Transverse colon (tissue), 4 donors: ENCODE results near the gene HAUS2.

Experiments used
- EP300 ChIP-seq: sonication (generic); formaldehyde crosslinking; IDR thresholded peaks from one replicate; pipeline ENCODE4 v1.6.1; 2017; ENCODE audit warnings: antibody characterized with exemption, low read depth
- POLR2AphosphoS5 ChIP-seq, 3 donors: sonication (generic); formaldehyde crosslinking; IDR thresholded peaks; one replicate each; pipeline ENCODE4 v1.6.1; 2016; ENCODE audit warnings: antibody characterized with exemption in 3 of 3
- TF ChIP-seq, protein P1 (sequence below), 5 experiments: fragments of 200-600 bp in 3 of 5; fragments of 450-650 bp in 2 of 5; sonication (generic) in 3 of 5; IDR thresholded peaks; 1 replicate in 2 of 5; 2 replicates in 3 of 5; pipeline ENCODE4 v1.5.1; 2016 to 2017; ENCODE audit warnings: antibody characterized with exemption in 5 of 5, inconsistent platforms in 3 of 5, mild to moderate bottlenecking in 2 of 5, moderate library complexity in 1 of 5

GRCh38 chr15:42608752-42609488, 60.3 kb downstream of the HAUS2 start:
- TF ChIP-seq, protein P1, sequence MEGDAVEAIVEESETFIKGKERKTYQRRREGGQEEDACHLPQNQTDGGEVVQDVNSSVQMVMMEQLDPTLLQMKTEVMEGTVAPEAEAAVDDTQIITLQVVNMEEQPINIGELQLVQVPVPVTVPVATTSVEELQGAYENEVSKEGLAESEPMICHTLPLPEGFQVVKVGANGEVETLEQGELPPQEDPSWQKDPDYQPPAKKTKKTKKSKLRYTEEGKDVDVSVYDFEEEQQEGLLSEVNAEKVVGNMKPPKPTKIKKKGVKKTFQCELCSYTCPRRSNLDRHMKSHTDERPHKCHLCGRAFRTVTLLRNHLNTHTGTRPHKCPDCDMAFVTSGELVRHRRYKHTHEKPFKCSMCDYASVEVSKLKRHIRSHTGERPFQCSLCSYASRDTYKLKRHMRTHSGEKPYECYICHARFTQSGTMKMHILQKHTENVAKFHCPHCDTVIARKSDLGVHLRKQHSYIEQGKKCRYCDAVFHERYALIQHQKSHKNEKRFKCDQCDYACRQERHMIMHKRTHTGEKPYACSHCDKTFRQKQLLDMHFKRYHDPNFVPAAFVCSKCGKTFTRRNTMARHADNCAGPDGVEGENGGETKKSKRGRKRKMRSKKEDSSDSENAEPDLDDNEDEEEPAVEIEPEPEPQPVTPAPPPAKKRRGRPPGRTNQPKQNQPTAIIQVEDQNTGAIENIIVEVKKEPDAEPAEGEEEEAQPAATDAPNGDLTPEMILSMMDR (IDR thresholded peaks at IDR 0.05): no peak
- TF ChIP-seq EP300 (no peak), POLR2AphosphoS5 (IDR thresholded peaks at IDR 0.05) (no peak)
